ENCODE data around the gene PCDHAC1. TPM values are rescaled to one million over a fixed set of nuclear protein-coding genes. Genes with fewer than 3 reads are reported as not detected.
"Not testable (repeated sequence)": the region's sequence is repeated elsewhere in the genome, so short reads cannot be mapped to it uniquely, and the experiment has no call there.

Gene PCDHAC1, protein sequence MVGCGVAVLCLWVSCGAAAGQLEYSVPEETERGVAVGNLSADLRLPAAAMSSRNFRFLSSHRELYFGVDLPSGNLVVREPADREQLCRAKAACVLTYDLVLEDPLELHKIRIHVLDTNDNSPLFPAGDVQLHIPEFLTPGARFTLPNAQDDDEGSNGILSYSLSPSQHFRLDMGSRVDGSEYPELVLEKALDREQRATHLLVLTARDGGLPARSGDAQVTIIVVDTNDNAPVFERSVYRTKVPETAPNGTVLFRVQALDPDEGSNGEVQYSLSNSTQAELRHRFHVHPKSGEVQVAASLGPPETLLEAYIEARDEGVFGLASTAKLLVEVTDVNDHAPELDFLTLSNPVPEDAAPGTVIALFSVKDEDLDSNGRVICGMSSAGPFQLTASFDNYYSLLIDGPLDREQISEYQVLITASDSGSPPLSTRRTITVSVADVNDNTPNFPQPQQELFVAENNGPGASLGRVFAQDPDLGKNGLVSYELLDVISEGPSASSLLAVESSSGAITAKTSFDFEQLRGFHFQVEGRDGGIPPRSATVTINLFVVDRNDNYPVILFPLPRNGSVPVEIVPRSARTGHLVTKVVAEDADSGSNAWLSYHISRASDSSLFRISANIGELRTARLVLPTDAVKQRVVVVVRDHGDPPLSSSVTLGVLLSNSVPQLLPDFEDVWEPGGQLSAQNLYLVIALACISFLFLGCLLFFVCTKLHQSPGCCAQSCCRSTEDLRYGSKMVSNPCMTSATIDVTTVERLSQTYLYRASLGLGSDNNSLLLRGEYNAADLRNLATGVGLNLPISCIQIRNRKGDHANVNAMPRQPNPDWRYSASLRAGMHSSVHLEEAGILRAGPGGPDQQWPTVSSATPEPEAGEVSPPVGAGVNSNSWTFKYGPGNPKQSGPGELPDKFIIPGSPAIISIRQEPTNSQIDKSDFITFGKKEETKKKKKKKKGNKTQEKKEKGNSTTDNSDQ
- polyA plus RNA-seq (ENCODE audit: insufficient read length), result 0.22 TPM

DNA sequence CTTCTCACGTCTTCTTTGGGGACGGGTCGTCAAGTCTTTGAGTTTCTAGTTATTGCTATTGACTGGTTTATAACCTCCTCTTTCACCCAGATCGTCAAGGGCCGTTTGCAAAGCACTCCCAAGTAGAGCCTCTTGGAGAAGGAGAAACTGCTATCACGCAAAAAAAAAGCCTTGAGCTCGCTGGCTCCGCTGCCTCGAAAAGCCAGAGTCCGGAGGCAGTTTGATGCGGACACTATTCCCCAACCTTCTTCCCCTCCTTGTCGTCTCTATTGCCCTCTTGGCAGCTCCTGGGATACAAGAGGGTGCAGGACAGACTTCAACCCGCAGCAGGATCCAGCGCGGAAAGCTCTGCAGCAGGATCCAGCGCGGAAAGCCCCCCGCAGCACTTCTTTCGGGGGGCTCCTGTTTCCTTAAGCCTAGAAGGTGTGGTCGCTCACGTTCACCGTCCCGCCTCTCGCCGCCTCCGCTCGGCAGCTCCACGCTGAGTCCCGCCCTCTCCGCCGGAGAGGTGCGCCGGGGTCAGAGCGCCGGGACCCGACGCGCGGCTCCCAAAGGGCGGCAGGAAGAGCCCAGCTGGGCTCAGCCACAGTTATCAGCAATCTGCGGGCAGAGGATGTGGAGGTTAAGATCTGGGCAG, at the start of gene PCDHAC1:
Gene PCDHAC1 (plus strand): TSS at position 494 of the 637 bp plus-strand sequence. CDS start 594 bp downstream, outside the sequence.
- DNase-seq, result no peak

DNA sequence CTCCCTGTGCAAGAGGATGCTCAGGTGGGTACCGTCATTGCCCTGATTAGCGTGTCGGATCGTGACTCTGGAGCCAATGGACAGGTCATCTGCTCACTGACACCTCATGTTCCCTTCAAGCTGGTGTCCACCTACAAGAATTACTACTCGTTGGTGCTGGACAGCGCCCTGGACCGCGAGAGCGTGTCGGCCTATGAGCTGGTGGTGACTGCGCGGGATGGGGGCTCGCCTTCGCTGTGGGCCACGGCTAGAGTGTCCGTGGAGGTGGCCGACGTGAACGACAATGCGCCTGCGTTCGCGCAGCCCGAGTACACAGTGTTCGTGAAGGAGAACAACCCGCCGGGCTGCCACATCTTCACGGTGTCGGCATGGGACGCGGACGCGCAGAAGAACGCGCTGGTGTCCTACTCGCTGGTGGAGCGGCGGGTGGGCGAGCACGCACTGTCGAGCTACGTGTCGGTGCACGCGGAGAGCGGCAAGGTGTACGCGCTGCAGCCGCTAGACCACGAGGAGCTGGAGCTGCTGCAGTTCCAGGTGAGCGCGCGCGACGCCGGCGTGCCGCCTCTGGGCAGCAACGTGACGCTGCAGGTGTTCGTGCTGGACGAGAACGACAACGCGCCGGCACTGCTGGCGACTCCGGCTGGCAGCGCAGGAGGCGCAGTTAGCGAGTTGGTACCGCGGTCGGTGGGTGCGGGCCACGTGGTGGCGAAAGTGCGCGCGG, 49.4 kb upstream of the PCDHAC1 start:
- not testable (repeated sequence) for DNase-seq

DNA sequence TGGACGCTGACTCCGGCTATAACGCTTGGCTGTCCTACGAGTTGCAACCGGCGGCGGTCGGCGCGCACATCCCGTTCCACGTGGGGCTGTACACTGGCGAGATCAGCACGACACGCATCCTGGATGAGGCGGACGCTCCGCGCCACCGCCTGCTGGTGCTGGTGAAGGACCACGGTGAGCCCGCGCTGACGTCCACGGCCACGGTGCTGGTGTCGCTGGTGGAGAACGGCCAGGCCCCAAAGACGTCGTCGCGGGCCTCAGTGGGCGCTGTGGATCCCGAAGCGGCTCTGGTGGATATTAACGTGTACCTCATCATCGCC, 48.9 kb upstream of the PCDHAC1 start:
- DNase-seq, result no peak

DNA sequence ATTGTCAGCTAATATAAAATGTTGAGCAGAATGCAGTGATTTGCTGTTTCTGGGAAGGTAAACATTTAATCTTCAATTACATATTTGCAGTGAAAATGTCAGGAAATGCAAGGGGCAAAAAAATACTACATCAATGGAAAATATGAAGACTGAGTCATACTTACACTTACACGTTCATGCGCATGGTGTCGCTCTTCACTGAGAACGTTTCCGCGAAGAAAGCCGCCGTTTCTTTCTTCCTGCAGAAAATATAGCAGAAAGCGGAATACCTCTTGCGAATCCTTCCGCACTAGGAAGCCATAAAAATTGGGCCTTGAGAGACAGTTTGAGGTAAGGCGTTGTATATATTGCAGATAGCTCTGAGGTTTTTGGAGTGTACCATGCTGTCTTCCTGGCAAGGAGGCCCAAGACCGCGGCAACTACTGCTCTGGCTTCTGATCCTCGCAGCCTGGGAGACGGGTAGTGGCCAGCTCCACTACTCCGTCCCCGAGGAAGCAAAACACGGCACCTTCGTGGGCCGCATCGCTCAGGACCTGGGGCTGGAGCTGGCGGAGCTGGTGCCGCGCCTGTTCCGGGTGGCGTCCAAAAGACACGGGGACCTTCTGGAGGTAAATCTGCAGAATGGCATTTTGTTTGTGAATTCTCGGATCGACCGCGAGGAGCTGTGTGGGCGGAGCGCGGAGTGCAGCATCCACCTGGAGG, 44.1 kb upstream of the PCDHAC1 start, which contains the start of gene PCDHA13:
Gene PCDHA13 (plus strand): TSS at position 236 of the 702 bp plus-strand sequence. CDS start 145 bp downstream, at position 381.
- DNase-seq, result no peak

DNA sequence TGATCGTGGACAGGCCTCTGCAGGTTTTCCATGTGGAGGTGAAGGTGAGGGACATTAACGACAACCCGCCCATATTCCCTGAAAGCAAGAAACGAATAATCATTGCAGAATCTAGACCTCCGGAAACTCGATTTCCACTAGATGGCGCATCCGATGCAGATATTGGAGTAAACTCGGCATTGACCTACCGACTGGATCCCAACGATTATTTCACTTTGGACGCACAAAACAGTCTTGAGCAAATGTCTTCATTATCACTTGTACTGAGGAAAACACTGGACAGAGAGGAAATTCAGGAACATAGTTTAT, 43.6 kb upstream of the PCDHAC1 start:
- no peak for DNase-seq

DNA sequence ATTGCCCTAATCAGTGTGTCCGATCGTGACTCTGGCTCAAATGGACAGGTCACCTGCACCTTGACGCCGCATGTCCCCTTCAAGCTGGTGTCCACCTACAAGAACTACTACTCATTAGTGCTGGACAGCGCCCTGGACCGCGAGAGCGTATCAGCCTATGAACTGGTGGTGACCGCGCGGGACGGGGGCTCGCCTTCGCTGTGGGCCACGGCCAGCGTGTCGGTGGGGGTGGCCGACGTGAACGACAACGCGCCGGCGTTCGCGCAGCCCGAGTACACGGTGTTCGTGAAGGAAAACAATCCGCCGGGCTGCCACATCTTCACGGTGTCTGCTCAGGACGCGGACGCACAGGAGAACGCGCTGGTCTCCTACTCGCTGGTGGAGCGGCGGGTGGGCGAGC, 42.7 kb upstream of the PCDHAC1 start:
- no peak for DNase-seq

DNA sequence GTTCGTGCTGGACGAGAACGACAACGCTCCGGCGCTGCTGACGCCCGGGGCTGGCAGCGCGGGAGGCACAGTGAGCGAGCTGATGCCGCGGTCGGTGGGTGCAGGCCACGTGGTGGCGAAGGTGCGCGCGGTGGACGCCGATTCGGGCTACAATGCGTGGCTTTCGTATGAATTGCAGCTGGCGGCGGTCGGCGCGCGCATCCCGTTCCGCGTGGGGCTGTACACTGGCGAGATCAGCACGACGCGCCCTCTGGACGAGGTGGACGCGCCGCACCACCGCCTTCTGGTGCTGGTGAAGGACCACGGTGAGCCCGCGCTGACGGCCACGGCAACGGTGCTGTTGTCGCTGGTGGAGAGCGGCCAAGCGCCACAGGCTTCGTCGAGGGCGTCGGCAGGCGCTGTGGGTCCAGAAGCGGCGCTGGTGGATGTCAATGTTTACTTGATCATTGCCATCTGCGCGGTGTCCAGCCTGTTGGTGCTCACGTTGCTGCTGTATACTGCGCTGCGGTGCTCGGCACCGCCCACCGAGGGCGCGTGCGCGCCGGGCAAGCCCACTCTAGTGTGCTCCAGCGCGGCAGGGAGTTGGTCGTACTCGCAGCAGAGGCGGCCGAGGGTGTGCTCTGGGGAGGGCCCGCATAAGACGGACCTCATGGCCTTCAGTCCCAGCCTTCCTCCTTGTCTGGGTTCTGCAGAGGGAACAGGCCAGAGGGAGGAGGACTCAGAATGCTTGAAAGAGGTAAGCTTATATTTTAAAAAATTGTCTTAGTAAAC, 42.0 kb upstream of the PCDHAC1 start:
- no peak for DNase-seq

DNA sequence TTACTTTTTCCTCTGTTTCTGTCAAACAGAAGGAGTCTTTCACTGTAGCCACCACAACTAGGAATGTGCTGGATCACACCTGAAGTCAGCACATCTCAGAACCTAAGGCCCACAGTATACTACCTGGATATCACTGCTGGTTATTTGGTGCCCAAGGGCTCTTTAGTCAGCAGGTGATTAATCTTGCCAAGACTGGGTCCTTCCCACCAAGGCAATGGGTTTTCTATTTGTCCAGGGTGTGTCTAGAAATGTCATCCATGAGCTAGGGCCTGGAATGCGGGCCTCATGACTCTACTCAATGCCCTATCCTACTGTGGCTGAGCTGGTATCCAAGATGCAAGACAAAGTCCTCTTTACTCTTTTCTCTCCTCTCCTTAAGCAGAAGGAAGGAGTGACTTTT, 9.8 kb upstream of the PCDHAC1 start:
- no peak for DNase-seq

DNA sequence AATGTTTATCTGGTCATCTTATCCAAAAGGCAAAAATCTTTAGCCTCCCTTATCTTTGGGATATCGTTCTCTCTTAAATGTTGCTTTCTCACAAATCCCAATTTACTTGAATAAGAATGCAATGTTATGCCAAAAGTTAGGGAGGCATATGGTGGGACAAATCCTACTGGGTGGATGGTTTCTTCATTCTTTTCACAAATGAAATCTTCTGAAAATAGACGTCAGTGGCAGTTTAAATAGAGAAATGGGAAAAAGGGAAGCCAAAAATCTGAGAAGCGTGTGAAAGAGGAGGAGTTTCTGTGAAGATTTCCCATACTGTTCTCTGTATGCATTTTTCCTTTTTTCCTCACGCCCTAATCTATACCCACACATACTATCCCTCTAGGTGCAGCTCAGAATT, 2.5 kb upstream of the PCDHAC1 start:
- DNase-seq, result no peak

DNA sequence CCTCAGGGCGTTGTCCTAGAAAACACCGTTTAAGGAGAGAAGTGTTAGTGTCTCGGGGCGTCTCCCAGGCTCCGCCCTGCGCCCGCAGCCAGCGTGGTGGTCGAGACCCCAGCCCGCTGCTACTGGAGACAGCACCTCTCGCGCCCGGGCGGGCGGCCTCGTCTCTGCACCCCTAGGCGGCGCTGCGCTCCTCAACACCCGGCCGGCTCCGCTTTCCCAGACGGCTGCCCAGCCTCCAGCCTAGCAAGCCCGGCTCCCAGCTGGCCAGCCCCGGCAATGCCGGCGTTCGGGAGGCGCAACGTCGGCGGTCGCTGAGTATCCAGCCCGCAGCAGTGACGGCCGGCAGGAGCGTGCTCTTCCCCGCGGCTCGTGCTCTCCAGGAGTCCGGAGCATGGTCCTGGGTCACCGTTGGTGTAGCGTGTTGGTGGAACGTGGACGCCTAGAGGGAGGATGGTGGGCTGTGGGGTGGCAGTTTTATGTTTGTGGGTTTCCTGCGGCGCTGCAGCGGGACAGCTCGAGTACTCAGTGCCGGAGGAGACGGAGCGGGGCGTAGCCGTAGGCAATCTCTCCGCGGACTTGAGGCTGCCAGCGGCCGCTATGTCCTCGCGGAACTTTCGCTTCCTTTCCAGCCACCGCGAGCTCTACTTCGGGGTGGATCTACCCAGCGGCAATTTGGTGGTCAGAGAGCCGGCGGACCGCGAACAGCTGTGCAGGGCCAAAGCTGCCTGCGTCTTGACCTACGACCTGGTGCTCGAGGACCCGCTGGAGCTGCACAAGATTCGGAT, 536 bp downstream of the PCDHAC1 start:
- peak; percentile 63 for DNase-seq

DNA sequence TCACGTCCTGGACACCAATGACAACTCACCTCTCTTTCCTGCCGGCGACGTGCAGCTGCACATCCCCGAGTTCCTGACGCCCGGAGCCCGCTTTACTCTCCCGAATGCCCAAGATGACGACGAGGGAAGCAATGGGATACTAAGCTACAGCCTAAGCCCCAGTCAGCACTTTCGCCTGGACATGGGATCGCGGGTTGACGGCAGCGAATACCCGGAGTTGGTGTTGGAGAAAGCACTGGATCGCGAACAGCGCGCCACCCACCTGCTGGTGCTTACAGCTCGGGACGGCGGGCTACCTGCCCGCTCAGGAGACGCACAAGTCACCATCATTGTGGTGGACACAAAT, 1.1 kb downstream of the PCDHAC1 start:
- DNase-seq, result no peak

DNA sequence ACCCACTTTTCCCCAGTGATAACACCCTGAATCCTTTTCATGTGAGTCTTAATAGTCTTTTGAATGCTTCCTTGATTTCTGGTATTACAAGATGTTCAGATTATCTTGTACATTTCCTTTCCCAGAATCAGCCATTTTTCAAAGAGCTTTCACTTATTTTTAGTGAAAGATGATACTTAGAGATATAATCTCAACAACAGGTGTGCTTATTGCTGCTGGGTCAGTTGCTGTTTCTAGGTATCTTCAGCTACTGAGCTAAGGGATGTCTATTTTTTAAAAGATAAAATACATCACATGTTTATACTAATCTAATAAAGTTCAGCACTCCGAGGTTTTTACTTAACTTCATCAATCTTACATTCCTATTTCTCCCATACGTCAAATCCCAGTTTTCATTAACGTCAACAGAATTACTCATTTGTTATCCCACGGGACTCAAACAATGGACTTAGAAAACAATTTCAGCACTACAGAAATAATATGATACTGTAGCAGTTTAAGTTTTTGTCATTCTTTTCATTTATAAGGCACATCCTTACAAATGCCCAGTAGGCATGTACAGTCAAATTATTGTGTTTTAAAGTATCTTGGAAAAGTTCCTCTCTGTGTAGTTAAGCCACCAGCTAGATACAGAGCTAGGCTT, 9.0 kb downstream of the PCDHAC1 start:
- no peak for DNase-seq

DNA sequence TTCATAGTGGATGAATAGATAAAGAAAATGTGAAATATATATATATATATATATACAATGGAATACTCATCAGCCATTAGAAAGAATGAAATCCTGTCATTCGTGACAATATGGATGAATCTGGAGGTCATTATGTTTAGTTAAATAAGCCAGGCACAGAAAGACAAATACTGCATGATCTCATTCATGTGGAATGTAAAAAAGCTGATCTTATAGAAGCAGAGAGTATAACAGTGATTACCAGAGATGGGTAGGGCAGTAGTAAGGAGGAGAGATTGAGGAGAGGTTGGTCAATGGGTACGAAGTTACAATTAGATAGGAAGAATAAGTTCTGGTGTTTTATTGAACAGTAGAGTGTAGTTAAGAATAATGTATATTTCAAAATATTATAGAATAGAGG, 20.5 kb downstream of the PCDHAC1 start:
- DNase-seq, result no peak

DNA sequence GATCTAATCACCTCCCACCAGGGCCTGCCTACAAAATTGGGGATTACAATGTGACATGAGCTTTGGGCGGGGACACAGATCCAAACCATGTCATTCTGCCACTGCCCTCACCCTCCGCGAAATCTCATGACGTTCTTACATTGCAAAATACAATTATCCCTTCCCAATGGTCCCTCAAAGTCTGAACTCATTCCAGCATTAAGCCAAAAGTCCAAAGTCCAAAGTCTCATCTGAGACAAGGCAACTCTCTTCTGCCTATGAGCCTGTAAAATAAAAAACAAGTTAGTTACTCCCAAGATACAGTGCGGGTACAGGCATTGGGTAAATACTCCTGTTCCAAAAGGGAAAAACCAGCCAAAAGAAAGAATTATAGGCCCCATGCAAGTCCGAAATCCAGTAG, 25.5 kb downstream of the PCDHAC1 start:
- DNase-seq, result no peak

DNA sequence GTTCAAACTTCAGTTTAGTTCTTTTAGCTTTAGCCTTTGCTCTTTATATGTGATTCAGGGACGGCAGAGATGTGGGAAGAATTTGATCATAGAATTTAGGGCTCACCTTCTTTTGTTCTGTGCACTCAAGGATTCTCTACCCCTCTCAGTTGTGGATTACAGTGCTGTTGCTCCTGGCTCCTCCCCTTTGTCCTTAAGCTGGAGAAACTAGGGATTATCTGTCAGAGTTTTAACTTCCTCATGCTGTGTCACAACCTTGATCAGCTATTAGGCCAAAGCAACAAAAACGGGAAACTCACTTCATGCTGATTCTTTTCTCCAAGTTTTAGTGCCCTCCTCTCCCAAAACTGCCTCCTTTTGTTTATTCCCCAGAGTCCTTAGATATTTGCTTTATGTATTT, 27.1 kb downstream of the PCDHAC1 start:
- no peak for DNase-seq

DNA sequence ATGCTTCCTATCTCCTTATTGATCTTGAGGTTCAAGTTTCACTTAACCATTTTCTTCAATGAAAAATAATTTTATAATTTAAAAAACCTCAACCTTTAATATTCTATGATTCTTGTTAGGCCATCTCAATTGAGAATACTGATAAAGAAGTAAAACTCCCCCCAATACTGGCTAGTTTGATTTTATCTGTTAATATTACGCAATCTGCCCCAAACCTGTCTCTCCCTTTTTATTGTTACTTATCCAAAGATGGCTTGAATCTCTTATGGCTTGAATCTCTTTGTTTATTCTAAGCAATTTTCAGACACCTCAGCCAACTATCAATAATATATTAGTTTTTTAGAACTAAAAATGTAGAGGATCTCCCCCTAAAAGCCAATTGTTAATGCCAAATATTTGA, 36.1 kb downstream of the PCDHAC1 start:
- DNase-seq, result no peak

DNA sequence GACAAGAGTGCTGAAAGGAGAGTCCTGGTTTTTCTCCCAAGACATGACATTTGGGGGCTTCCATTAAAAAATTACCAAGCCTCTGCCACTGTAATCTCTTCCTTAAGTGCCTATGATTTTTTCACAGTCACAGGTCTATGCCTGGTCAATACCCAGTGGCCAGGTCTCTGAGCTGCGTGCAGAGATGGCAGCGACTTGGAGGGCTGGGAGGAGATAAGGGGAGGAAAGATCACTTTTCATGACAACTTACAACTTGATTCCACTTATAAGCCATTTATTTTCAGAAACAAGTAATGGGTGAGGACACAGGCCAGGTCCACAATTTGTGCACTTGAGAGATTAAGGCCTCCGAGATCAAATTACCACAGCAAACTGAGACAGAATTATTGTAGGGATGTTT, 38.3 kb downstream of the PCDHAC1 start:
- DNase-seq, result no peak

DNA sequence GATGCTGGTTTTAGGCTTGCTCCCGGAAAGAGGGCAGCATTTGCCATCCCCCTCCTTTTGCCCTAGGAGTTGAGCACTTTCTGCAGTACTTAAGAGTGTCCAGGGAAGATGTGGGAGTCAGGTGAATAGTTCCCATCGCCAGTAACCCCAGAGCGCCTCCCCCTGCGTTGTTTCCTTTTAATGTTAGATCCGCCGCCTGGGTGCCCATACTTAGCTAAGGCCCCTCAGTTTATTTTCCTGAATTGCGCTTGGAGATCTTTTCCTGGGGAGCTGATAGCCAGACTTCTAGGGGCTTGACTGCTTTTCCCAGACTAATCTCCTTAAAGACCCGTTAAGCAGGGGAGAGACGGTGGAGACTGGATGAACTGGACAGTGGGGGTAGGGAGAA, 39.8 kb downstream of the PCDHAC1 start:
- no peak for DNase-seq

DNA sequence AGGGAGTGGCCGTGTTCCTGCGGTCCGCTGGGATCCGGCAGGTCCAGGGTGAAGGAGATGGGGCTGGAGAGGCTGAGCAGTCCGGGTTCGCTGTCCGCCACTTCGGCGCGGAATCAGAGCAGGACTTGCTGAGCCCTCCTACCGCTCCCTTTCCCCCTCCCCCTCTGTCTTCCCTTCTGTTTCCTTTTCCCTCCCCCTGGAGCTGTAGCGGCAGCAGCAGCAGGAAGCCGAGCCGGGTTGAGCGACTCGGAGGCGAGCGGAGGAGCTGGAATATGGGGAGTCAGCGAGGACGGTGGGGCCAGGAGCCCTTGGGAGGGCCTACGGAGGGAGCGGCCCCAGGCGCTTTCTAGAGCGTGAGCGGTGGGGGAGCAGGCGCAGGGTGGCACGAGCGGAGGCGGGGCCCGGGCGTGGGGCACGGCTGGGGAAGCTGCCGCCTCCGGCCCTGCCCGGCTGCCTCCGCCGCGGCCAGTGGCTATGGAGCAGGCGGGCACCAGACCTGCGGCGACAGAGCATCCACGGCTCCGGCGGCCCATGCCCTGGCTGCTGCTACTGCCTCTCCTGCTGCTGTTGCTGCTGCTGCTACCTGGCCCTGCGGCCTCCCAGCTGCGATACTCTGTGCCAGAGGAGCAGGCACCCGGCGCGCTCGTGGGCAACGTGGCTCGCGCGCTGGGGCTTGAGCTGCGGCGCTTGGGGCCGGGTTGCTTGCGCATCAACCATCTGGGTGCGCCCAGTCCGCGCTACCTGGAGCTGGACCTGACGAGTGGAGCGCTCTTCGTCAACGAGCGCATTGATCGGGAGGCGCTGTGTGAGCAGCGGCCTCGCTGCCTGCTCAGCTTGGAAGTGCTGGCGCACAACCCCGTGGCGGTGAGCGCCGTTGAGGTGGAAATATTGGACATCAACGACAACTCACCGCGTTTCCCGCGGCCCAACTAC, 40.5 kb downstream of the PCDHAC1 start, which contains the start of gene PCDHAC2:
Gene PCDHAC2 (plus strand): TSS at position 184 of the 933 bp plus-strand sequence. CDS start 291 bp downstream, at position 475.
- peak; percentile 59 for DNase-seq
